GM18858 (cell line): ENCODE data around the gene ARHGEF10L.
"Not testable (repeated sequence)": the region's sequence is repeated elsewhere in the genome, so short reads cannot be mapped to it uniquely, and the experiment has no call there.

Experiments used
- ATAC-seq: cut with Tn5 transposase; IDR thresholded peaks from one replicate; pipeline ENCODE4 v1.9.1; 2021; ENCODE audit not compliant: unreplicated experiment

Gene ARHGEF10L

GRCh38 chr1:17729248-17729647 is 189.8 kb downstream of the ARHGEF10L start:
- no peak for ATAC-seq

GRCh38 chr1:17729909-17730308 is 190.4 kb downstream of the ARHGEF10L start:
- no peak for ATAC-seq

GRCh38 chr1:17731460-17731859 is 192.0 kb downstream of the ARHGEF10L start:
- no peak for ATAC-seq

GRCh38 chr1:17732475-17732874 is 193.0 kb downstream of the ARHGEF10L start:
- ATAC-seq, result no peak

- ATAC-seq, result no peak
Observed at GRCh38 chr1:17733661-17734060, 194.2 kb downstream of the ARHGEF10L start.

GRCh38 chr1:17734609-17735008 is 195.1 kb downstream of the ARHGEF10L start:
- no peak for ATAC-seq

GRCh38 chr1:17735348-17735747 is 195.8 kb downstream of the ARHGEF10L start:
- no peak for ATAC-seq

GRCh38 chr1:17735793-17736192 is 196.3 kb downstream of the ARHGEF10L start:
- ATAC-seq, result no peak

- ATAC-seq, result no peak
Observed at GRCh38 chr1:17736625-17737024, 197.1 kb downstream of the ARHGEF10L start.

- no peak for ATAC-seq
Observed at GRCh38 chr1:17739050-17739449, 199.6 kb downstream of the ARHGEF10L start.

GRCh38 chr1:17741052-17741451 is 201.6 kb downstream of the ARHGEF10L start:
- ATAC-seq, result no peak

GRCh38 chr1:17742583-17742982 is 203.1 kb downstream of the ARHGEF10L start:
- ATAC-seq, result no peak

- ATAC-seq, result no peak
Observed at GRCh38 chr1:17743008-17743647, 203.6 kb downstream of the ARHGEF10L start.

GRCh38 chr1:17743925-17744324 is 204.4 kb downstream of the ARHGEF10L start:
- no peak for ATAC-seq

- no peak for ATAC-seq
Observed at GRCh38 chr1:17744666-17745478, 205.4 kb downstream of the ARHGEF10L start.

- no peak for ATAC-seq
Observed at GRCh38 chr1:17745479-17745955, 206.0 kb downstream of the ARHGEF10L start.

GRCh38 chr1:17746281-17746680 is 206.8 kb downstream of the ARHGEF10L start:
- not testable (repeated sequence) for ATAC-seq

- no peak for ATAC-seq
Observed at GRCh38 chr1:17746920-17747319, 207.4 kb downstream of the ARHGEF10L start.
